ENCODE results near the gene MRPS2.
A peak's percentile ranks its signal among the peaks of the same experiment; 100 is the strongest.
"Not testable (repeated sequence)": the region's sequence is repeated elsewhere in the genome, so short reads cannot be mapped to it uniquely, and the experiment has no call there.

Gene MRPS2

GRCh38 chr9:135512241-135512603 lies 11.7 kb downstream of the MRPS2 start:
- Mint-ChIP-seq H3K4me3 (no peak overlapping the region), H3K4me1 (peaks cover 0 to 2% of the 10 kb centered on the region in 2 donors), H3K9me3 (peaks cover 15 to 19% of the 10 kb centered on the region in 2 donors), H3K27me3 (peaks cover 0 to 30% of the 10 kb centered on the region in 2 donors), H3K27ac (no peak overlapping the region), H3K36me3 (peaks cover 7 to 14% of the 10 kb centered on the region in 2 donors)
- DNase-seq (no peak), ATAC-seq (replicated peaks) (no peak)

GRCh38 chr9:135512904-135513303 lies 12.4 kb downstream of the MRPS2 start:
- H3K9me3 Mint-ChIP-seq: peaks cover 13 to 16% of the 10 kb centered on the region in 2 donors
- no peak for ATAC-seq (replicated peaks)

GRCh38 chr9:135513351-135513846 lies 12.9 kb downstream of the MRPS2 start:
- Mint-ChIP-seq H3K27ac (no peak overlapping the region), H3K9me3 (peaks cover 9 to 11% of the 10 kb centered on the region in 2 donors), H3K4me3 (no peak overlapping the region), H3K4me1 (peaks cover 0 to 2% of the 10 kb centered on the region in 2 donors), H3K27me3 (peaks cover 0 to 30% of the 10 kb centered on the region in 2 donors), H3K36me3 (peaks cover 0 to 7% of the 10 kb centered on the region in 2 donors)
- no peak for DNase-seq
- no peak for ATAC-seq (replicated peaks)

More at GRCh38 chr9:135512904-135513303, 12.4 kb downstream of the MRPS2 start:
- peaks cover 0 to 34% of the 10 kb centered on the region in 2 donors for H3K27me3 Mint-ChIP-seq
- peaks cover 0 to 2% of the 10 kb centered on the region in 2 donors for H3K4me1 Mint-ChIP-seq
- no peak overlapping the region for H3K4me3 Mint-ChIP-seq
- peak overlapping the region; percentile 39 for H3K27ac Mint-ChIP-seq
- no peak for DNase-seq
- peaks cover 4 to 11% of the 10 kb centered on the region in 2 donors for H3K36me3 Mint-ChIP-seq

- ATAC-seq (replicated peaks); H3K4me1 Mint-ChIP-seq; H3K4me3 Mint-ChIP-seq; H3K36me3 Mint-ChIP-seq; DNase-seq; H3K27ac Mint-ChIP-seq; H3K9me3 Mint-ChIP-seq: not testable (repeated sequence)
- peaks cover 0 to 30% of the 10 kb centered on the region in 2 donors for H3K27me3 Mint-ChIP-seq
These were observed 13.4 kb downstream of the MRPS2 start for GRCh38 chr9:135513906-135514305.

GRCh38 chr9:135514342-135515082 lies 14.0 kb downstream of the MRPS2 start:
- no peaks in the 10 kb centered on the region for H3K36me3 Mint-ChIP-seq
- H3K9me3 Mint-ChIP-seq: peaks cover under 1 to 1% of the 10 kb centered on the region in 2 donors
- peaks cover 0 to 2% of the 10 kb centered on the region in 2 donors for H3K4me1 Mint-ChIP-seq
- DNase-seq (no peak), ATAC-seq (replicated peaks) (no peak)
- H3K27ac Mint-ChIP-seq: no peak overlapping the region
- peaks cover 5 to 35% of the 10 kb centered on the region in 2 donors for H3K27me3 Mint-ChIP-seq
- no peak overlapping the region for H3K4me3 Mint-ChIP-seq

- Mint-ChIP-seq H3K9me3 (no peaks in the 10 kb centered on the region), H3K27ac (no peak overlapping the region), H3K4me3 (no peak overlapping the region), H3K27me3 (peaks cover 8 to 39% of the 10 kb centered on the region in 2 donors), H3K36me3 (no peaks in the 10 kb centered on the region), H3K4me1 (peaks cover 0 to 2% of the 10 kb centered on the region in 2 donors)
- ATAC-seq (replicated peaks) (no peak), DNase-seq (no peak)
These were observed 14.8 kb downstream of the MRPS2 start for GRCh38 chr9:135515083-135515951.

- H3K27ac Mint-ChIP-seq: no peak overlapping the region
- no peaks in the 10 kb centered on the region for H3K36me3 Mint-ChIP-seq
- no peak for DNase-seq
- H3K4me3 Mint-ChIP-seq: no peak overlapping the region
- peaks cover 0 to 2% of the 10 kb centered on the region in 2 donors for H3K4me1 Mint-ChIP-seq
- peaks cover 14 to 49% of the 10 kb centered on the region in 2 donors for H3K27me3 Mint-ChIP-seq
- H3K9me3 Mint-ChIP-seq: no peaks in the 10 kb centered on the region
- ATAC-seq (replicated peaks): no peak
These were observed 15.8 kb downstream of the MRPS2 start for GRCh38 chr9:135516132-135516860.

- Mint-ChIP-seq H3K4me1 (peaks cover 0 to 2% of the 10 kb centered on the region in 2 donors), H3K27me3 (peaks cover 17 to 47% of the 10 kb centered on the region in 2 donors), H3K27ac (no peak overlapping the region), H3K4me3 (no peak overlapping the region), H3K36me3 (no peaks in the 10 kb centered on the region), H3K9me3 (no peaks in the 10 kb centered on the region)
- ATAC-seq (replicated peaks) (no peak), DNase-seq (no peak)
These were observed 16.9 kb downstream of the MRPS2 start for GRCh38 chr9:135517407-135517822.

GRCh38 chr9:135519179-135519971 lies 18.9 kb downstream of the MRPS2 start:
- ATAC-seq (replicated peaks) (no peak), DNase-seq (no peak)
- Mint-ChIP-seq H3K27me3 (peaks cover 20 to 44% of the 10 kb centered on the region in 2 donors), H3K9me3 (no peaks in the 10 kb centered on the region), H3K27ac (no peak overlapping the region), H3K4me3 (no peak overlapping the region), H3K4me1 (no peaks in the 10 kb centered on the region), H3K36me3 (no peaks in the 10 kb centered on the region)

- Mint-ChIP-seq H3K36me3 (no peaks in the 10 kb centered on the region), H3K27me3 (peaks cover 20 to 33% of the 10 kb centered on the region in 2 donors), H3K9me3 (no peaks in the 10 kb centered on the region), H3K4me3 (no peak within 1 kb of the TSS), H3K27ac (no peak within 1 kb of the TSS), H3K4me1 (no peaks in the 10 kb centered on the region)
- DNase-seq: no peak
- no peak for ATAC-seq (replicated peaks)
These were observed 20.6 kb downstream of the MRPS2 start, which contains the start of gene LCN1 for GRCh38 chr9:135520916-135521607. LCN1 (plus strand) TSS chr9:135521440; CDS start chr9:135521498, 58 bp downstream.

- H3K27ac Mint-ChIP-seq: no peak overlapping the region
- no peak for DNase-seq
- H3K36me3 Mint-ChIP-seq: no peaks in the 10 kb centered on the region
- no peaks in the 10 kb centered on the region for H3K4me1 Mint-ChIP-seq
- peaks cover 20 to 28% of the 10 kb centered on the region in 2 donors for H3K27me3 Mint-ChIP-seq
- H3K9me3 Mint-ChIP-seq: no peaks in the 10 kb centered on the region
- ATAC-seq (replicated peaks): no peak
- H3K4me3 Mint-ChIP-seq: no peak overlapping the region
These were observed 21.2 kb downstream of the MRPS2 start for GRCh38 chr9:135521608-135522095.

GRCh38 chr9:135522137-135522877 lies 21.8 kb downstream of the MRPS2 start:
- DNase-seq (no peak), ATAC-seq (replicated peaks) (no peak)
- Mint-ChIP-seq H3K36me3 (no peaks in the 10 kb centered on the region), H3K4me3 (no peak overlapping the region), H3K27me3 (peaks cover 20 to 27% of the 10 kb centered on the region in 2 donors), H3K9me3 (no peaks in the 10 kb centered on the region), H3K4me1 (no peaks in the 10 kb centered on the region), H3K27ac (no peak overlapping the region)
